K562 (cell line): ENCODE measurements around the gene MYH11. TPM values are rescaled to one million over a fixed set of nuclear protein-coding genes. Genes with fewer than 3 reads are reported as not detected.

Experiments
- ATAC-seq: fragments of 200-7000 bp; cut with Tn5 transposase; 3 replicates; pipeline ENCODE4 v1.9.1; 2020; ENCODE audit warnings: moderate library complexity
- BruUV-seq: library from RNA; stranded (reverse); fragments of 400-500 nt; replicated peaks from 2 replicates; lab custom pipeline; 2021; lab: Mats Ljungman, UMichigan
- CTCF ChIA-PET: fragments of 300-600 bp; formaldehyde crosslinking; extraction: SDS; loops from one replicate; lab custom pipeline; 2021; ENCODE audit warnings: low intra/inter-chr PET ratio; lab: Yijun Ruan, JAX
- POLR2A ChIA-PET: fragments of 300-600, 350-650 bp; sonication (Branson Sonifier 250); formaldehyde crosslinking; extraction: SDS; loops from one replicate; lab custom pipeline; 2021; ENCODE audit warnings: antibody characterized with exemption, inconsistent platforms; lab: Yijun Ruan, JAX
- DNase-seq, 4 experiments: peaks; one replicate each; pipeline versions ENCODE4 v3.0.0 to v3.0.0-alpha.2; 2011 to 2018; ENCODE audit warnings: low spot score in 3 of 4, mixed read lengths in 3 of 4; ENCODE audit errors: extremely low read depth in 1 of 4
- FAIRE-seq: peaks from 2 replicates; lab custom pipeline; 2011; peaks lifted over from hg19 to GRCh38; lab: Jason Lieb, UNC
- H2AFZ ChIP-seq: 2 replicates; pipeline ENCODE4 v1.6.0; 2011; ENCODE audit warnings: low read depth, low read length, control low read depth, inconsistent platforms
- H3K27ac ChIP-seq: fragments of 200-600 bp; 3 replicates; pipeline ENCODE4 v1.8.0; 2011; ENCODE audit warnings: low read depth, mild to moderate bottlenecking, control low read depth, inconsistent platforms, low read length, moderate library complexity, mixed read lengths; ENCODE audit errors: extremely low read depth
- H3K27me3 ChIP-seq, 2 experiments: fragments of 300-600 bp in 1 of 2; 2 replicates in 1 of 2; 3 replicates in 1 of 2; pipeline versions ENCODE4 v1.6.0 to v1.8.0; 2011; ENCODE audit warnings: inconsistent platforms in 2 of 2, low read length in 2 of 2, mild to moderate bottlenecking in 1 of 2, mixed read lengths in 1 of 2, moderate library complexity in 1 of 2; ENCODE audit not compliant: control insufficient read depth in 2 of 2, insufficient read depth in 2 of 2
- H3K36me3 ChIP-seq: fragments of 300-600 bp; 3 replicates; pipeline ENCODE4 v1.8.0; 2011; ENCODE audit warnings: mild to moderate bottlenecking, low read length, inconsistent platforms; ENCODE audit not compliant: control insufficient read depth, insufficient read depth
- H3K4me1 ChIP-seq, 2 experiments: fragments of 200-600 bp in 1 of 2; replicated peaks in 1 of 2; 2 replicates in 1 of 2; 3 replicates in 1 of 2; pipeline versions ENCODE4 v1.5.1 to v1.8.0; 2011; ENCODE audit warnings: inconsistent platforms in 2 of 2, low read length in 2 of 2, mild to moderate bottlenecking in 1 of 2, mixed read lengths in 1 of 2, moderate library complexity in 1 of 2; ENCODE audit not compliant: control insufficient read depth in 2 of 2, insufficient read depth in 2 of 2
- H3K4me2 ChIP-seq: 2 replicates; pipeline ENCODE4 v1.6.1; 2011; ENCODE audit warnings: low read length, control low read depth, inconsistent platforms, mixed read lengths; ENCODE audit not compliant: insufficient read depth
- H3K4me3 ChIP-seq: fragments of 200-600 bp; sonication (generic), shearing (Covaris generic); 2 replicates; pipeline ENCODE4 v1.5.1; 2016; ENCODE audit warnings: control low read depth, inconsistent platforms
- H3K79me2 ChIP-seq: fragments of 200-600 bp; 3 replicates; pipeline ENCODE4 v1.8.0; 2011; ENCODE audit warnings: low read length, inconsistent platforms; ENCODE audit not compliant: control insufficient read depth, insufficient read depth
- H3K9ac ChIP-seq, 2 experiments: 2 replicates each; pipeline versions ENCODE4 v1.6.0 to v1.6.1; 2011; ENCODE audit warnings: low read depth in 2 of 2, low read length in 2 of 2, control low read depth in 1 of 2, inconsistent platforms in 1 of 2, mild to moderate bottlenecking in 1 of 2, mixed read lengths in 1 of 2; ENCODE audit not compliant: insufficient read depth in 1 of 2
- H3K9me1 ChIP-seq: one replicate; pipeline ENCODE4 v1.6.0; 2011; ENCODE audit warnings: inconsistent platforms, mild to moderate bottlenecking, low read length, moderate library complexity; ENCODE audit not compliant: control insufficient read depth, insufficient read depth
- H3K9me3 ChIP-seq: replicated peaks from 2 replicates; pipeline ENCODE4 v1.5.1; 2011; ENCODE audit warnings: low read depth, low read length, inconsistent platforms; ENCODE audit not compliant: control insufficient read depth, insufficient read depth
- H4K20me1 ChIP-seq: replicated peaks from 2 replicates; pipeline ENCODE4 v1.6.1; 2011; ENCODE audit warnings: low read length, inconsistent platforms, mixed read lengths; ENCODE audit not compliant: control insufficient read depth, insufficient read depth
- BCOR ChIP-seq: fragments of 450-650 bp; IDR thresholded peaks from 2 replicates; pipeline ENCODE4 v1.6.1; 2016
- CREB3L1 ChIP-seq: fragments of 450-650 bp; IDR thresholded peaks from 2 replicates; pipeline ENCODE4 v1.6.1; 2014; ENCODE audit warnings: low read depth, mild to moderate bottlenecking, moderate library complexity, borderline replicate concordance
- ZNF436 ChIP-seq: fragments of 250-450, 450-650 bp; sonication (Bioruptor Pico); formaldehyde crosslinking; IDR thresholded peaks from 2 replicates; pipeline ENCODE4 v1.7.0; 2020; ENCODE audit warnings: mild to moderate bottlenecking
- ZSCAN32 ChIP-seq: fragments of 450-650 bp; formaldehyde crosslinking; IDR thresholded peaks from 2 replicates; pipeline ENCODE4 v1.4.0; 2020; ENCODE audit warnings: mild to moderate bottlenecking, moderate library complexity
- ZZZ3 ChIP-seq: fragments of 450-650 bp; IDR thresholded peaks from 2 replicates; pipeline ENCODE4 v1.6.1; 2016; ENCODE audit warnings: antibody characterized with exemption, mild to moderate bottlenecking, moderate library complexity
- WGBS: fragments of 100-300 bp; shearing (Covaris generic); methylation state at CpG from one replicate; pipeline ENCODE4 v1.1.6; 2016; ENCODE audit warnings: low coverage, mixed read lengths; ENCODE audit not compliant: insufficient coverage; ENCODE audit errors: missing lambda C conversion rate; 5-methylcytosine and 5-hydroxymethylcytosine counted together
- in situ Hi-C: fragments of 300-500 bp; cut with MboI; formaldehyde crosslinking; loops from 4 replicates; pipeline ENCODE4 v1.15.0; 2018; ENCODE audit warnings: inconsistent platforms, mixed read lengths
- intact Hi-C: fragments of 100-400 bp; cut with micrococcal nuclease; formaldehyde crosslinking; loops from 2 replicates; pipeline ENCODE4 v1.14.2; 2022
- polyA plus RNA-seq, 8 experiments: library from polyadenylated mRNA; depleted of rRNA in 4 of 8; stranded (reverse) in 5 of 8; unstranded in 3 of 8; fragments of >200 nt; fragmentation: Nextera tagmentation in 2 of 8; fragmentation: Illumina TruSeq in 1 of 8; extraction: Ambion mirVana in 2 of 8; extraction: Trizol in 1 of 8; gene quantifications; 2 replicates each; pipeline versions ENCODE4 v1.2.1 to v1.2.3, GENCODE V29; 2011 to 2014; ENCODE audit warnings: inconsistent platforms in 1 of 8, missing spikeins in 1 of 8
- total RNA-seq, 7 experiments: library from RNA; depleted of rRNA in 6 of 7; stranded (reverse); fragments of >200 nt in 6 of 7; fragmentation: Illumina TruSeq in 2 of 7; extraction: Trizol in 2 of 7; gene quantifications; 2 replicates each; pipeline versions ENCODE4 v1.2.1 to v1.2.3, GENCODE V29; 2011 to 2021; ENCODE audit warnings: low replicate concordance in 1 of 7

The MYH11 gene
- total and polyA plus RNA-seq, 9 of the 15 experiments (the other 6 are each of a cell fraction or from before 2014, with no cell fraction given): 0.05 to 0.47 (median 0.08) TPM; not detected in 5

DNA sequence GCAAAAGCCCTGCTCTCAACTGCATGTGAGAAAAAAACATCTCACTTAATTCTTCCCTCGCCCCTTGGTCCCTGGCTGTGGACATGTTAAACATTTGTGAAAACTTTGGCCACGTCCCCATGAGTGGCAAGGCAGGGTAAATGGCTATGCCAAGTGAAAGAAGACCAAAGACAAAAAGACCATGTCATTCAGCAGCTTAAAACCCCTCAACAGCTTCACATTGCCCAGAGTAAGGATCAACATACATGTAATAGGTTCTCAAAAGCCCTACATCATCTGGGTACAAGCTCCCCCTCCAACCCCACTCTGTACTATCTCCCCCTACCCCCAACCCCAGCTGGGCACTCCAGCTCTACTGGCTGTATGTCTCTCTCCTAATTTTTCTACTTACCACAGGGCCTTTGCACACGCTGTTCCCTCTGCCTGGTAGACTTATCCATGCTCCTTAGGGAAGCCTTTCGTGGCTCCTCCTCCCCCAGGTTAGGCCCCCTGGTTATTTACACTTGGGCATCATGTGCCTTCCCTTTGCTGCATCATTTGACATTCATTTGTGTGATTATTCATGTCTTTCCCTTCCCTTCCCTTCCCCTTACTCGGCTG is 131.1 kb downstream of the MYH11 start:
- ChIA-PET POLR2A (no interaction called here), CTCF (no interaction called here)
- DNase-seq (no peak), ATAC-seq (no peak), FAIRE-seq (no peak)
- Histone ChIP-seq H3K4me3 (no peak overlapping the region), H2AFZ (no peak overlapping the region), H3K9me3 (no peaks in the 10 kb centered on the region), H3K9me1 (no peaks in the 10 kb centered on the region), H3K27ac (no peak overlapping the region), H3K36me3 (peaks cover 17% of the 10 kb centered on the region; the same call in 1 of the 3 replicates), H4K20me1 (no peaks in the 10 kb centered on the region), H3K9ac (no peak overlapping the region), H3K4me1 (no peaks in the 10 kb centered on the region; a peak in 1 of 5 replicates), H3K27me3 (no peaks in the 10 kb centered on the region), H3K4me2 (no peak overlapping the region), H3K79me2 (no peaks in the 10 kb centered on the region)
- in situ Hi-C loops: no loop called here
- peak; percentile 40; the same call in 1 of the 2 replicates for TF ChIP-seq BCOR
- TF ChIP-seq CREB3L1: no peak
- TSS peak; percentile 35 for BruUV-seq
- WGBS: 55% methylated on average over 4 of the region's 5 CpGs
- intact Hi-C loops: no loop called here

- intact Hi-C loops: no loop called here
- CTCF ChIA-PET: no interaction called here
- no peak overlapping the region for H3K4me3 ChIP-seq
Observed at GRCh38 chr16:15723808-15724207, 133.0 kb downstream of the MYH11 start.

More at GRCh38 chr16:15723808-15724207, 133.0 kb downstream of the MYH11 start:
- no peaks in the 10 kb centered on the region for H3K27me3 ChIP-seq
- in situ Hi-C loops: no loop called here
- no peaks in the 10 kb centered on the region for H3K79me2 ChIP-seq
- peaks cover 17% of the 10 kb centered on the region; the same call in 1 of the 3 replicates for H3K36me3 ChIP-seq
- no peak overlapping the region for H3K9ac ChIP-seq
- no peaks in the 10 kb centered on the region for H3K9me3 ChIP-seq
- no peak overlapping the region for H3K27ac ChIP-seq
- no TSS peak for BruUV-seq
- H3K4me1 ChIP-seq: no peaks in the 10 kb centered on the region
- peak; percentile 29 for FAIRE-seq
- WGBS: 61% methylated on average over 7 of the region's 7 CpGs
- ATAC-seq: no peak
- POLR2A ChIA-PET: interaction anchor here (0.6 to 1.4 kb wide), 3 partner anchors 9 to 246 kb away, joined by 3 to 6 read pairs (median 4); no protein-coding TSS in a partner anchor
- peaks cover 2% of the 10 kb centered on the region for H3K9me1 ChIP-seq
- no peak overlapping the region for H3K4me2 ChIP-seq
- TF ChIP-seq ZNF436 (CRISPR knock-in tag) (no peak), ZSCAN32 (CRISPR knock-in tag) (no peak), ZZZ3 (no peak)
- no peak for DNase-seq
- H2AFZ ChIP-seq: no peak overlapping the region
- no peaks in the 10 kb centered on the region for H4K20me1 ChIP-seq
